GM19238 (cell line): ENCODE measurements around the gene CENPU.

ENCODE experiments used
- DNase-seq: peaks from one replicate; pipeline ENCODE4 v3.0.0; 2011; ENCODE audit warnings: low spot score; ENCODE audit not compliant: insufficient read length

CENPU gene

GRCh38 chr4:184713887-184714286 is 20.0 kb downstream of the CENPU start:
- no peak for DNase-seq

GRCh38 chr4:184712322-184712721 is 21.6 kb downstream of the CENPU start:
- no peak for DNase-seq

GRCh38 chr4:184706453-184706852 is 27.4 kb downstream of the CENPU start:
- DNase-seq: no peak

GRCh38 chr4:184705692-184706091 is 28.2 kb downstream of the CENPU start:
- no peak for DNase-seq

GRCh38 chr4:184702114-184702513 is 31.8 kb downstream of the CENPU start:
- no peak for DNase-seq

- no peak for DNase-seq
Measured at GRCh38 chr4:184699941-184700340, 34.0 kb downstream of the CENPU start.

- no peak for DNase-seq
Measured at GRCh38 chr4:184697956-184698355, 35.9 kb downstream of the CENPU start.

GRCh38 chr4:184695178-184695896 is 38.6 kb downstream of the CENPU start:
- DNase-seq: no peak

- DNase-seq: no peak
Measured at GRCh38 chr4:184694412-184694956, 39.4 kb downstream of the CENPU start.

GRCh38 chr4:184693056-184693455 is 40.8 kb downstream of the CENPU start:
- no peak for DNase-seq

- no peak for DNase-seq
Measured at GRCh38 chr4:184689681-184690080, 44.2 kb downstream of the CENPU start.

GRCh38 chr4:184688447-184688846 is 45.4 kb downstream of the CENPU start:
- DNase-seq: no peak

- DNase-seq: no peak
Measured at GRCh38 chr4:184688005-184688404, 45.9 kb downstream of the CENPU start.

GRCh38 chr4:184684491-184685189 is 49.3 kb downstream of the CENPU start:
- no peak for DNase-seq

- DNase-seq: no peak
Measured at GRCh38 chr4:184681916-184682315, 52.0 kb downstream of the CENPU start.

- no peak for DNase-seq
Measured at GRCh38 chr4:184680698-184681097, 53.2 kb downstream of the CENPU start.

- DNase-seq: no peak
Measured at GRCh38 chr4:184675821-184676492, 57.9 kb downstream of the CENPU start.

- no peak for DNase-seq
Measured at GRCh38 chr4:184675018-184675417, 58.9 kb downstream of the CENPU start.

GRCh38 chr4:184674011-184674410 is 59.9 kb downstream of the CENPU start:
- DNase-seq: no peak

GRCh38 chr4:184672741-184673140 is 61.2 kb downstream of the CENPU start:
- DNase-seq: no peak

- no peak for DNase-seq
Measured at GRCh38 chr4:184671101-184671500, 62.8 kb downstream of the CENPU start.

GRCh38 chr4:184669251-184669650 is 64.6 kb downstream of the CENPU start:
- no peak for DNase-seq
